ENCODE data around the gene PHACTR3. TPM values are rescaled to one million over a fixed set of nuclear protein-coding genes. Genes with fewer than 3 reads are reported as not detected.

PHACTR3 gene
- total RNA-seq, 1 donor: not detected

GRCh38 chr20:59738851-59739250 is 134.5 kb downstream of the PHACTR3 start:
- DNase-seq (ENCODE audit: low read depth): no peak
- no peak overlapping the region for H3K4me3 ChIP-seq (ENCODE audit: low read depth, low read length)
- TF ChIP-seq CTCF (IDR thresholded peaks at IDR 0.05; ENCODE audit: insufficient read depth, low read depth, low read length): no peak

- no peak for DNase-seq (ENCODE audit: low read depth)
- no peak overlapping the region for H3K4me3 ChIP-seq (ENCODE audit: low read depth, low read length)
- TF ChIP-seq CTCF (IDR thresholded peaks at IDR 0.05; ENCODE audit: insufficient read depth, low read depth, low read length): no peak
These were observed 136.3 kb downstream of the PHACTR3 start for GRCh38 chr20:59740621-59741020.

GRCh38 chr20:59741073-59741472 is 136.7 kb downstream of the PHACTR3 start:
- no peak overlapping the region for H3K4me3 ChIP-seq (ENCODE audit: low read depth, low read length)
- DNase-seq (ENCODE audit: low read depth): no peak
- TF ChIP-seq CTCF (IDR thresholded peaks at IDR 0.05; ENCODE audit: insufficient read depth, low read depth, low read length): no peak

GRCh38 chr20:59742351-59743095 is 138.2 kb downstream of the PHACTR3 start:
- no peak for DNase-seq (ENCODE audit: low read depth)
- no peak for TF ChIP-seq CTCF (IDR thresholded peaks at IDR 0.05; ENCODE audit: insufficient read depth, low read depth, low read length)
- H3K4me3 ChIP-seq (ENCODE audit: low read depth, low read length): no peak overlapping the region

GRCh38 chr20:59743308-59743707 is 139.0 kb downstream of the PHACTR3 start:
- no peak overlapping the region for H3K4me3 ChIP-seq (ENCODE audit: low read depth, low read length)
- no peak for DNase-seq (ENCODE audit: low read depth)
- TF ChIP-seq CTCF (IDR thresholded peaks at IDR 0.05; ENCODE audit: insufficient read depth, low read depth, low read length): no peak

- DNase-seq (ENCODE audit: low read depth): no peak
- TF ChIP-seq CTCF (IDR thresholded peaks at IDR 0.05; ENCODE audit: insufficient read depth, low read depth, low read length): no peak
- H3K4me3 ChIP-seq (ENCODE audit: low read depth, low read length): no peak overlapping the region
These were observed 139.6 kb downstream of the PHACTR3 start for GRCh38 chr20:59743767-59744485.

Measured in fibroblast of villous mesenchyme (primary cell).